HG03558 (cell line): ENCODE results near the gene CPZ.
"Not testable (repeated sequence)": the region's sequence is repeated elsewhere in the genome, so short reads cannot be mapped to it uniquely, and the experiment has no call there.

Experiments
- ATAC-seq: cut with Tn5 transposase; IDR thresholded peaks from one replicate; pipeline ENCODE4 v1.9.1; 2021; ENCODE audit warnings: moderate number of reproducible peaks; ENCODE audit not compliant: unreplicated experiment; ENCODE audit errors: extremely low read depth

CPZ gene

GRCh38 chr4:8556341-8557150, 36.0 kb upstream of the CPZ start:
- ATAC-seq: no peak

GRCh38 chr4:8557151-8558076, 35.2 kb upstream of the CPZ start:
- no peak for ATAC-seq

- ATAC-seq: no peak
These were observed 34.2 kb upstream of the CPZ start for GRCh38 chr4:8558080-8558960.

- ATAC-seq: no peak
These were observed 33.6 kb upstream of the CPZ start for GRCh38 chr4:8559011-8559410.

- no peak for ATAC-seq
These were observed 32.9 kb upstream of the CPZ start for GRCh38 chr4:8559524-8560264.

GRCh38 chr4:8560265-8561047, 32.1 kb upstream of the CPZ start:
- no peak for ATAC-seq

- ATAC-seq: no peak
These were observed 28.0 kb upstream of the CPZ start for GRCh38 chr4:8564595-8564994.

GRCh38 chr4:8568068-8568668, 24.4 kb upstream of the CPZ start:
- no peak for ATAC-seq

- no peak for ATAC-seq
These were observed 22.4 kb upstream of the CPZ start for GRCh38 chr4:8570201-8570600.

- no peak for ATAC-seq
These were observed 20.6 kb upstream of the CPZ start for GRCh38 chr4:8571702-8572685.

GRCh38 chr4:8573266-8573665, 19.3 kb upstream of the CPZ start:
- no peak for ATAC-seq

GRCh38 chr4:8574796-8575370, 17.7 kb upstream of the CPZ start:
- ATAC-seq: no peak

GRCh38 chr4:8575457-8575856, 17.1 kb upstream of the CPZ start:
- no peak for ATAC-seq

- ATAC-seq: not testable (repeated sequence)
These were observed 16.0 kb upstream of the CPZ start for GRCh38 chr4:8576591-8576990.

- ATAC-seq: no peak
These were observed 15.5 kb upstream of the CPZ start for GRCh38 chr4:8577046-8577445.

GRCh38 chr4:8577972-8578371, 14.6 kb upstream of the CPZ start:
- no peak for ATAC-seq

- no peak for ATAC-seq
These were observed 13.8 kb upstream of the CPZ start for GRCh38 chr4:8578717-8579116.
